ENCODE results near the gene SLC12A9.

GRCh38 chr7:100882785-100883526 lies 30.4 kb downstream of the SLC12A9 start:
- no peak for TF ChIP-seq CTCF (IDR thresholded peaks at IDR 0.05; ENCODE audit: borderline replicate concordance, extremely low read depth, low read length, poor library complexity, severe bottlenecking)
- TF ChIP-seq EZH2 (IDR thresholded peaks at IDR 0.05; ENCODE audit: borderline replicate concordance, low read depth, low read length, severe bottlenecking): no peak

All from DND-41 (cell line).